GM20000 (cell line): ENCODE data around the gene AFG3L2.
A peak's percentile ranks its signal among the peaks of the same experiment; 100 is the strongest.

Experiments used
- DNase-seq: peaks from one replicate; pipeline ENCODE4 v3.0.0; 2012; ENCODE audit warnings: low spot score
- CTCF ChIP-seq: IDR thresholded peaks from 2 replicates; pipeline ENCODE4 v1.5.1; 2012; ENCODE audit warnings: mild to moderate bottlenecking, control low read depth; ENCODE audit errors: extremely low read depth, missing control alignments

AFG3L2 gene

GRCh38 chr18:12328179-12328823, 48.7 kb downstream of the AFG3L2 start:
- no peak for TF ChIP-seq CTCF
- DNase-seq: no peak

DNA sequence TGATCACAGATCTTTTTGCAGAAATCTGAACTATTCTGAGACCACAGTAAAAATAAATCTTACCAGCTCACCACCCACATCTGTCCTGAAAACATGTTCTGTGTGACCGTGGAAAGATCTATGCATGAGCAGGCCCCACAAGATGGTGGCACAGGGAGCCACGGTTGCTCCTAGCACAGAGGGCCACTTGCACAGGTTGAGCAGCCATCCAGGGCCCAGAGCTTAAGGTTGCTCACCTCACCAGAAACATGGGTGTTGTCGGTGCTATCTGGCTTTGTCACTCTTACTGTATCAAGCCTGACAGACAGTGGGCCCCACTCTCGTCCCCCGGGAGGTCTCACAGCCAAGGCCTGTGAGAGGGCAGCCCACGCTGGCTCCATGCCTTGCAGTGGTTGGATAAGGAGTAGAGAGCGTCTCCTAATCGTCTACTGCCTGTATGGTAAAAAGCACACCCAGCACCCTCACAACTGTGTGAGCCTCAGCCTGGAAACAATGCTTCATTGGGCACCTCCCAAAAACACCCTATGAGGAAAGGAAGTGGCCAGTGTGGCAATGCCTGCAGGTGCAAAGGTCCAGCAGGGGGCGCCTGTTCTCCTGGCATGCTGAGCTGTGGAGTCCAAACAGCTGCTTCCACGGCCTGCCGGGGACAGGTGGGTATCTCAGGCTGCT, 49.4 kb downstream of the AFG3L2 start:
- peak; percentile 85 for DNase-seq
- peak; percentile 94 for TF ChIP-seq CTCF

DNA sequence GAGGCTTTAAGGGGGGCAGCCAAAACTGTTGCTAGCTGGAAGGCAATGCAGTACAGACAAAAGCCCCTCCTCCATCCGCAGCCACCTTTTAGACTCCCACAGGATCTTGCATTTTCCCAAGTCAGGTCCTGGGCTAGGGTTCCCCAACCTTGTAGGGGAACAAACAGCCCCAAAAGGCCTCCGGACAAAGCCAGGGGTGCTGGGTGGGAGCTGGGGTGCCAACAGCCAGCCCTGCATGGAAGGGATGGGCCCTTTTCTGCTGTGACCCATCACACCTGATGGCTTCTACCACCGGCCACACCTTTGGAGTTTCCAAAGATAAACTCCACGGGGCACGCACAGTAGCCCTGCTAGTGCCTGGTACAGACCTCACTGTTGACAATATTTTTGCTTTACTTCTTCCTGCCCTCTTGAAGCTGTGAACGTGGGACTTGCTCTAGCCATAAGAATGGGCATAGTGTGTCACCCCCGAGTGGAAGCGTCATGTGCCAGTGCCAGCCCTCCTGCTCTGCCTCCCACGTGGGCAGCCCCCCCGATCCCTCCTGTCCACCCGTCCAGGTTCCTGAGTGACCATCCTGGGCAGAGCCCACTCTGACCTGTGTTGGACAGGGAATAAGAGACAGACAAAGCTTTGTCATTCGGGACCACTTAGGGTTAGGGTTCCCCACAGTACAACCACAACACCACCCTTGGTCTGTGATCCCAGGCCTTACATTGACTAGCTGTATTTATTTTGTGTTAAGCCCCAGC, 50.1 kb downstream of the AFG3L2 start:
- no peak for TF ChIP-seq CTCF

DNA sequence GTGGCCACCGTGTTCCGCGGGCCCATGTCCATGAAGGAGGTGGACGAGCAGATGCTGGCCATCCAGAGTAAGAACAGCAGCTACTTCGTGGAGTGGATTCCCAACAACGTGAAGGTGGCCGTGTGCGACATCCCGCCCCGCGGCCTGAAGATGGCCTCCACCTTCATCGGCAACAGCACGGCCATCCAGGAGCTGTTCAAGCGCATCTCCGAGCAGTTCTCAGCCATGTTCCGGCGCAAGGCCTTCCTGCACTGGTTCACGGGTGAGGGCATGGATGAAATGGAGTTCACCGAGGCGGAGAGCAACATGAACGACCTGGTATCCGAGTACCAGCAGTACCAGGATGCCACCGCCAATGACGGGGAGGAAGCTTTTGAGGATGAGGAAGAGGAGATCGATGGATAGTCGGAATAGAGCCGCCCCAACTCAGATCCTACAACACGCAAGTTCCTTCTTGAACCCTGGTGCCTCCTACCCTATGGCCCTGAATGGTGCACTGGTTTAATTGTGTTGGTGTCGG, 51.2 kb downstream of the AFG3L2 start:
- no peak for DNase-seq
- TF ChIP-seq CTCF: no peak

More for the DNA sequence above, 50.1 kb downstream of the AFG3L2 start:
- no peak for DNase-seq

DNA sequence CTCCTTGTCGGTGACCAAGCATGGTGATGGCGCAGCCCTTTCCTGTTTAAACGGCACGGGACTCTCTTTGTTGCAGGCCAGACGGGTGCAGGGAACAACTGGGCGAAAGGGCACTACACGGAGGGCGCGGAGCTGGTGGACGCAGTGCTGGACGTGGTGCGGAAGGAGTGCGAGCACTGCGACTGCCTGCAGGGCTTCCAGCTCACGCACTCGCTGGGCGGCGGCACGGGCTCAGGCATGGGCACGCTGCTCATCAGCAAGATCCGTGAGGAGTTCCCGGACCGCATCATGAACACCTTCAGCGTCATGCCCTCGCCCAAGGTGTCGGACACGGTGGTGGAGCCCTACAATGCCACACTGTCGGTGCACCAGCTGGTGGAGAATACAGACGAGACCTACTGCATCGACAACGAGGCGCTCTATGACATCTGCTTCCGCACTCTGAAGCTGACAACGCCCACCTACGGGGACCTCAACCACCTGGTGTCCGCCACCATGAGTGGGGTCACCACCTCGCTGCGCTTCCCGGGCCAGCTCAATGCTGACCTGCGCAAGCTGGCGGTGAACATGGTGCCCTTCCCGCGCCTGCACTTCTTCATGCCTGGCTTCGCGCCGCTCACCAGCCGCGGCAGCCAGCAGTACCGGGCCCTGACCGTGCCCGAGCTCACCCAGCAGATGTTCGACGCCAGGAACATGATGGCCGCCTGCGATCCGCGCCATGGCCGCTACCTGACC, 51.9 kb downstream of the AFG3L2 start:
- no peak for DNase-seq
- no peak for TF ChIP-seq CTCF

- DNase-seq: peak; percentile 60
- no peak for TF ChIP-seq CTCF
These were observed 55.7 kb downstream of the AFG3L2 start for GRCh38 chr18:12321333-12321732.
